ENCODE data around the gene ZNF117.
A peak's percentile ranks its signal among the peaks of the same experiment; 100 is the strongest.
"Not testable (repeated sequence)": the region's sequence is repeated elsewhere in the genome, so short reads cannot be mapped to it uniquely, and the experiment has no call there.

Gene ZNF117

DNA sequence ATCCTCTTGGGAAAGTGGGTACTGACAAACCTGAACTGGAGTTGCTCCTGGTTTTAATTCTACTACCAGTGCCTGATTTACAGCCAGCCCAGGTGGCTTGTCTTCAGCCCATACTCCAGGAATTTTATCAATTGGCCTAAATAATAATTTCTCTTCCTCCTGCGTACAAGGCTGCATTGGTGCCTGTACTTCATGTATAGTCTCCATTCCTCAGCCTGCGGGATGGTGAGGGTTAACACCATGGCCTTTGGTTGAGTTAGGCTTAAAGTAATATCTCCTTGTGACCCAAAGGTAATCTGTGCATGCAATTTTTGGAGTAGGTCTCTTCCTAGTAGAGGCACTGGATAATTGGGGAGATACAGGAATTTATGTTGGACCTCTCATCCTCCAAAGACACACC lies 5.5 kb upstream of the ZNF117 start:
- Histone ChIP-seq H3K27me3 (no peaks in the 10 kb centered on the region), H3K27ac (no peak overlapping the region), H3K9ac (no peak overlapping the region), H3K4me1 (no peaks in the 10 kb centered on the region; the same call in 1 of the 2 replicates), H4K20me1 (peaks cover 17% of the 10 kb centered on the region; the same call in 1 of the 2 replicates), H3K4me3 (no peak overlapping the region), H3K36me3 (peaks cover 100% of the 10 kb centered on the region), H3K4me2 (no peak overlapping the region), H3K9me3 (peaks cover 100% of the 10 kb centered on the region)
- TF ChIP-seq Cebpa-rat (IDR thresholded peaks at IDR 0.05), result no peak

DNA sequence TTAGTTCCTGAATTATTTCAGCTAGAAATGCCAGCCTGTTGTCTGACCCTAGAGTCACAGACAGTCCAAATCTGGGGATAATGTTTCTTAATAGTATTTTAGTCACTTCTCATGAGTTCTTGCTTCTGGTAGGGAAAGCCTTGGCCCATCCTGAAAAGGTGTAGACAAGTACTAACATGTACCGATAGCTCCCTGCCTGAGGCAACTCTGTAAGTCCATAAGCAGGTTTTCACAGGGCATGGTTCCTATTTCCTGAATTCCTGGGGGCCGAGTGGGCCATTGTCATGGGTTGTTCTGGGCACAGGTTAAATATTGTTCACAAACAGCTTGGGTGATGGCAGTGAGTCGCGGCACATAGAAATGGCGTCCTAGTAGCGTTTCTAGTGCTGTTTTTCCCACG lies 3.1 kb upstream of the ZNF117 start:
- Histone ChIP-seq H3K4me3 (no peak overlapping the region), H3K27ac (no peak overlapping the region), H3K9ac (no peak overlapping the region), H3K4me2 (no peak overlapping the region), H3K36me3 (peaks cover 98% of the 10 kb centered on the region), H3K9me3 (peaks cover 98% of the 10 kb centered on the region), H3K27me3 (no peaks in the 10 kb centered on the region), H3K4me1 (no peaks in the 10 kb centered on the region), H4K20me1 (peaks cover 13% of the 10 kb centered on the region; the same call in 1 of the 2 replicates)
- TF ChIP-seq Cebpa-rat (IDR thresholded peaks at IDR 0.05), result no peak

DNA sequence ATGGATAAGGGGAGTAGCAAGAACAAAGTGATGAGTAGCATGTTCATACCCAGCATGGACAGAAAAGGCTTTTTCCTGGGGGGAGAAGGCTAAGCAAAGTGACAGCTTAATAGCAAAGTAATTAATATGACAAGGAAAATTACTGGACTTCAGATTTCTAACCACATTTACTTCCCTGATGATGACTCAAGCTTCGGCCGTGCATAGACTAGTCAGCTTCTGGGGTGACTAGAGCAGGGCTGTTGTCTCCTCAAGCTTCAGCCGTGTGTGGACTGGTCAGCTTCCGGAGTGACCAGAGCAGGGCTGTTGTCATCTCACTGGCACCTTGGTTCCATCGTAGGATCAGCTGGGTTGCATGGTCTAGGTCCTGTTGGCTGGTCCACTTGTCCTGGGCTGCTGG lies 2.1 kb upstream of the ZNF117 start:
- no peak for TF ChIP-seq Cebpa-rat (IDR thresholded peaks at IDR 0.05)
- H3K9me3 ChIP-seq, result peaks cover 98% of the 10 kb centered on the region

DNA sequence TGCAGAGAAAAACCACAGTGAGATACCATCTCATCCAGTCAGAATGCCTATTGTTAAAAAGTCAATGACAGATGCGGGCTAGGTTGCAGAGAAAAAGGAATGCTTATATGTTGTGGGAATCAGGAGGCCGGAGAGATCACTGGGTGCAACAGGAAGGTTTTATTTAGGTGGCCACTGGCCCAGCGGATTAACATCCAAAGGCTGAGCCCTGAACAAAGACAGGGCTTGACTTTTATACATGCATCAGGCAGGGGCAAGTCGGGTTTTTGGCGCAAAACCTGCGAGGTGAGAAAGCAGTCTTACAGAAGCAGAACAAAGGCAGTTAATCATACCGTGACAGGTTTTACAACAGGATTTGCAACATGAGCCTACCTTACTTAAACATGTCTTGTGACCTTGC lies 620 bp downstream of the ZNF117 start:
- no peaks in the 10 kb centered on the region for H3K27me3 ChIP-seq
- peaks cover 98% of the 10 kb centered on the region for H3K9me3 ChIP-seq
- peaks cover 4% of the 10 kb centered on the region; the same call in 1 of the 2 replicates for H3K4me1 ChIP-seq
- no peak overlapping the region for H3K4me3 ChIP-seq
- no peak overlapping the region for H3K4me2 ChIP-seq
- no peak overlapping the region for H3K27ac ChIP-seq
- no peak overlapping the region for H3K9ac ChIP-seq
- H4K20me1 ChIP-seq, result no peaks in the 10 kb centered on the region
- peaks cover 97% of the 10 kb centered on the region for H3K36me3 ChIP-seq
- TF ChIP-seq Cebpa-rat (IDR thresholded peaks at IDR 0.05), result no peak

More for the DNA sequence above, 2.1 kb upstream of the ZNF117 start:
- H3K9ac ChIP-seq, result no peak overlapping the region
- H3K27ac ChIP-seq, result no peak overlapping the region
- H3K27me3 ChIP-seq, result no peaks in the 10 kb centered on the region
- H3K4me3 ChIP-seq, result no peak overlapping the region
- H3K4me2 ChIP-seq, result no peak overlapping the region
- peaks cover 97% of the 10 kb centered on the region for H3K36me3 ChIP-seq
- H4K20me1 ChIP-seq, result peaks cover 8% of the 10 kb centered on the region; the same call in 1 of the 2 replicates
- H3K4me1 ChIP-seq, result peaks cover 4% of the 10 kb centered on the region; the same call in 1 of the 2 replicates

DNA sequence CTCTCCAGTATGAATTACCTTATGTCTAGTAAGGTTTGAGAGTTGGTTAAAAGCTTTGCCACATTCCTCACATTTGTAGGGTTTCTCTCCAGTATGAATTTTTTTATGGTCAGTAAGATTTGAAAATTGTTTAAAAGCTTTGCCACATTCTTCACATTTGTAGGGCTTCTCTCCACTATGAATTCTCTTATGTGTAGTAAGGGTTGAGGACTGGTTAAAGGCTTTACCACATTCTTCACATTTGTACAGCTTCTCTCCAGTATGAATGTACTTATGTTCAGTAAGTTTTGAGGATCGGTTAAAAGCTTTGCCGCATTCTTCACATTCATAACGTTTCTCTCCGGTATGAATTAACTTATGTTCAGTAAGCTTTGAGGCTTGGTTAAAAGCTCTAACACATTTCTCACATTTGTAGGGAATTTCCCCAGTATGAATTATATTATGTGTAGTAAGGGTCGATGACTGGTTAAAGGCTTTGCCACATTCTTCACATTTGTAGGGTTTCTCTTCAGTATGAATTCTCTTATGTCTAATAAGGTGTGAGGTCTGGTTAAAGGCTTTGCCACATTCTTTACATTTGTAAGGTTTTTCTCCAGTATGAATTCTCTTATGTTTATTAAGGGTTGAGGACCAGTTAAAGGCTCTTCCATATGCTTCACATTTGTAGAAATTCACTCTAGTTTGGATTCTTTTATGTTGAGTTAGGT lies 12.2 kb downstream of the ZNF117 start:
- no peak overlapping the region for H3K27ac ChIP-seq
- no peak for TF ChIP-seq Cebpa-rat (IDR thresholded peaks at IDR 0.05)
- no peaks in the 10 kb centered on the region for H3K27me3 ChIP-seq
- H3K4me3 ChIP-seq, result peak overlapping the region; percentile 24; the same call in 1 of the 2 replicates
- no peak overlapping the region for H3K4me2 ChIP-seq
- H3K9me3 ChIP-seq, result peaks cover 82% of the 10 kb centered on the region
- H3K36me3 ChIP-seq, result peaks cover 77% of the 10 kb centered on the region
- H3K4me1 ChIP-seq, result no peaks in the 10 kb centered on the region
- no peaks in the 10 kb centered on the region for H4K20me1 ChIP-seq
- no peak overlapping the region for H3K9ac ChIP-seq

DNA sequence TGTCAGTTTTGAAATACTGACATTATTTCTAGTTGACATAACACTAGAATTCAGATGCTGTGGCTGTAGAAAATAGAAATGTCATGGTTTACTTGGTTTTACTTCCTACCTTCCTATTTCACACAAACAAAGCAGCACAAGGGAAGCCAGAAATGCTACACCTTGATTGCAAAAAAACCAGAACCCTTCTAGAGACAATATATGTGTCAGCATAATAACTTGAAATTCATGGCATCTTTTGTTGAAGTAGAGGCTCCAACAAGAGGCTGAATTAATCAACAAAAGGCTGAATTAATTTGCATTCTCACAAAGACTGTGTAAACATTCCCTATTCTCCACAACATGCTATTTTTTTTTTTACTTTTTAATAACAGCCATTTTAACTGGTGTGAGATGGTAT lies 25.2 kb downstream of the ZNF117 start:
- Histone ChIP-seq H3K9ac (no peak overlapping the region), H3K36me3 (no peaks in the 10 kb centered on the region), H3K4me2 (no peak overlapping the region), H3K4me3 (no peak overlapping the region), H3K27me3 (no peaks in the 10 kb centered on the region), H3K4me1 (no peaks in the 10 kb centered on the region), H3K9me3 (peaks cover 53% of the 10 kb centered on the region), H3K27ac (no peak overlapping the region), H4K20me1 (no peaks in the 10 kb centered on the region)
- TF ChIP-seq Cebpa-rat (IDR thresholded peaks at IDR 0.05), result no peak

DNA sequence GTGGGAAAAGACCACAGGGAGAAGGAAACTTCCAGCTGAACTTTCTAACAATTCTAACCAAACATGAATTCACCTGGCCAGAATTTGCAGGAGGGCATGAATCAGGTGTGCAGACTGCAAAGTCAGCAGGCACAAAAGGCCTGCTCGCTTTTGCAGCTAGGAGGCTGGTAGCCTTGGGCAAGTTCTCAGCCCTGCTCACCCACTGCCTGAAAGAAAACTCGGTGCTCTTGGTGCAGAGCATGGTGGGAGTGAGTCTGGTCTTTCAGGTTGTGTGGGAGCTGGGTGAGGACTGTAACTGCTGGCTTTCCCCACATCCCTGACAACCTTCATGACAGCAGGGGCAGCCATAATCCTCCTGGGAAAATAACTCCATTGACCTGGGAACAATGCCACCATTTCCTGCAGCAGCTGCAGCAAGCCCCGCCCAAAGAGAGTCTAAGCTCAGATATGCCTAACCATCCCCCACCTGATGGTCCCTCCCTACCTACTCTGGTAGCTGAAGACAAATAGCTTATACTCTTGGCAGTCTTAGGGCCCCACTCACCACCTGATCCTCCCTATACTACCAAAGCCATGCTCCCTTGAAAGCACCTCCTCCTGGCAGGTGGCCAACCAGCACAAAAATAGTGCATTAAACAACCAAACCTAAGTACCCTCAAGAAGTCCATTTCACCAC lies 31.6 kb downstream of the ZNF117 start:
- H4K20me1 ChIP-seq, result no peaks in the 10 kb centered on the region
- 0 out of 2 replicates have a peak overlapping the region, but pooled peaks have one; percentile 8 for H3K4me2 ChIP-seq
- no peak overlapping the region for H3K27ac ChIP-seq
- no peak overlapping the region for H3K9ac ChIP-seq
- no peaks in the 10 kb centered on the region for H3K36me3 ChIP-seq
- peaks cover 9% of the 10 kb centered on the region for H3K4me1 ChIP-seq
- peaks cover 62% of the 10 kb centered on the region for H3K9me3 ChIP-seq
- no peak for TF ChIP-seq Cebpa-rat (IDR thresholded peaks at IDR 0.05)
- no peak overlapping the region for H3K4me3 ChIP-seq
- no peaks in the 10 kb centered on the region for H3K27me3 ChIP-seq

DNA sequence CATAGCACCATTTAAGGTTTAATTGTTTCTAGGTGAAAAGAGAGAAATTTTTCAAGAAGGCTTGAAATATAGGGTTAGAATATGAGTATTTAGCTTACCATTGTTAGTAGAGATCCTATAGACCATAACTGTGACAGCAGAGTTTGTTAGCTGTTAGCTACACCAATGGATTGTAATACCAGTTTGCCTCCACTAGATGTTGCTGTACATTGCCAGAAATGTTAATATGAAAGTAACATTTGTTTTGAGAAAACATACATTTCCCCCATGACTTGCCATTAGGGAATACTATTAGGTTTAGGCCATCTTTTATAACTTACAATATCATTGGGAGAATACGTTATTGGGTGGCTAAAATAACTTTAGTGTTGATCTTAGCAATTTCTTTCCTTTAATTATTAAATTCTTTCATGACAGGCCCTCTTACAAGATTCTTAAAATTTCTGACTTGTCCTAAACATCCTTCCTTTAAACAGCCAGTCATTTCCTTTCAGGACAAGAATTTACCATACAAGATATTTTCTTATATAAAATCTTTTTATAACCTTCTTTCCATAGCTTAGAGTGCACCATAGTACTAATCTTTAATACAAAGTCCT lies 39.5 kb downstream of the ZNF117 start:
- no peaks in the 10 kb centered on the region for H3K36me3 ChIP-seq
- no peaks in the 10 kb centered on the region for H3K27me3 ChIP-seq
- H3K4me3 ChIP-seq, result no peak overlapping the region
- no peak overlapping the region for H3K9ac ChIP-seq
- no peak overlapping the region for H3K27ac ChIP-seq
- H4K20me1 ChIP-seq, result no peaks in the 10 kb centered on the region
- H3K9me3 ChIP-seq, result peaks cover 12% of the 10 kb centered on the region
- TF ChIP-seq Cebpa-rat (IDR thresholded peaks at IDR 0.05), result no peak
- no peak overlapping the region for H3K4me2 ChIP-seq
- H3K4me1 ChIP-seq, result no peaks in the 10 kb centered on the region

DNA sequence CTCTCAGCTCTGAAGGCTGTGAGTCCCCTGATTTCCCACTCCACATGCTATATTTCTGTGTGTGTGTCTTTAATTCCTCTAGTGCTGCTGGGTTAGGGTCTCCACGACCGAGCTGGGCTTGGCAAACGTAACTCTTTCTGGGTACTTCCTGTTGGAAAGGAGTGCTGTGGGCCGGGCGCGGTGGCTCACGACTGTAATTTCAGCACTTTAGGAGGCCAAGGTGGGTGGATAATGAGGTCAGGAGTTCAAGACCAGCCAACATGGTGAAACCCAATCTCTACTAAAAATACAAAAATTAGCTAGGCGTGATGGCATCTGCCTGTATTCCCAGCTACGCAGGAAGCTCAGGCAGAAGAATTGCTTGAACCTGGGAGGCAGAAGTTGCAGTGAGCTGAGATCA lies 40.2 kb downstream of the ZNF117 start:
- H3K27me3 ChIP-seq, H3K4me1 ChIP-seq, H3K9ac ChIP-seq, H3K36me3 ChIP-seq, H3K4me3 ChIP-seq, H3K9me3 ChIP-seq, H3K27ac ChIP-seq, H4K20me1 ChIP-seq, H3K4me2 ChIP-seq: not testable (repeated sequence)

DNA sequence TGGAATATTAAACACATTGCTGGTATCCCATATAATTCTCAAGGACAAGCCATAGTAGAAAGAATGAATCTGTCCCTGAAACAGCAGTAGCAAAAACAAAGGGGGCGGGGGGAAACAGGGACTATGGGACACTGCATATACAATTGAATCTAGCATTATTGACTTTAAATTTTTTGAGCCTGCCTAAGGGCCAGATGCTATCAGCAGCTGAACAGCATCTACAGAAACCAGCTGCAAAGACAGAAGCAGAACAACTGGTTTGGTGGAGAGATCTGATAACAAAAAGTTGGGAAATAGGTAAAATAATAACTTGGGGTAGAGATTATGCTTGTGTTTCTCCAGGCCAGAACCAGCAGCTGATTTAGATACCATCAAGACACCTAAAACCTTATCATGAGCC lies 42.1 kb downstream of the ZNF117 start:
- H3K4me2 ChIP-seq, H3K9me3 ChIP-seq, H3K9ac ChIP-seq, H3K36me3 ChIP-seq, H3K27ac ChIP-seq, H3K4me3 ChIP-seq, H3K27me3 ChIP-seq, H4K20me1 ChIP-seq, H3K4me1 ChIP-seq: not testable (repeated sequence)
